Right atrium auricular region (tissue), 2 donors: Measurements from ENCODE around the gene FLVCR2. TPM values are rescaled to one million over a fixed set of nuclear protein-coding genes. Genes with fewer than 3 reads are reported as not detected.

ENCODE experiments used
- DNase-seq: peaks from one replicate; pipeline ENCODE4 v3.0.0-alpha.2; 2019; ENCODE audit warnings: low spot score
- H3K27ac ChIP-seq, 2 donors: fragments of 200-600 bp; sonication (generic); 1 replicate in 1 of 2; 2 replicates in 1 of 2; pipeline ENCODE4 v1.5.1; 2016 to 2019
- H3K27me3 ChIP-seq, 2 donors: fragments of 200-600 bp; sonication (generic); one replicate each; pipeline versions ENCODE4 v1.5.1 to v1.6.0; 2017 to 2019
- H3K36me3 ChIP-seq: fragments of 200-600 bp; sonication (generic); one replicate; pipeline ENCODE4 v1.5.1; 2016
- H3K4me1 ChIP-seq, 2 donors: fragments of 200-600 bp; sonication (generic); one replicate each; pipeline versions ENCODE4 v1.5.1 to v1.6.0; 2017 to 2019
- H3K4me3 ChIP-seq, 2 donors: fragments of 200-600 bp; sonication (generic); 1 replicate in 1 of 2; 2 replicates in 1 of 2; pipeline ENCODE4 v1.5.1; 2017 to 2019; ENCODE audit warnings: mild to moderate bottlenecking in 1 of 2, moderate library complexity in 1 of 2
- H3K9me3 ChIP-seq, 2 donors: fragments of 200-600 bp; sonication (generic); one replicate each; pipeline ENCODE4 v1.5.1; 2019
- total RNA-seq, 2 donors: library from RNA; depleted of rRNA; stranded (reverse); fragments of >200 nt; gene quantifications; one replicate each; pipeline ENCODE4 v1.1.0, GENCODE V29; 2016
- TF ChIP-seq, protein P1 (sequence below), 2 donors: fragments of 200-600 bp; sonication (generic); IDR thresholded peaks; one replicate each; pipeline ENCODE4 v1.5.1; 2019; ENCODE audit warnings: antibody characterized with exemption in 2 of 2

The FLVCR2 gene
- total RNA-seq, 2 donors from 2014 or later: 2.2 to 5.5 TPM

DNA sequence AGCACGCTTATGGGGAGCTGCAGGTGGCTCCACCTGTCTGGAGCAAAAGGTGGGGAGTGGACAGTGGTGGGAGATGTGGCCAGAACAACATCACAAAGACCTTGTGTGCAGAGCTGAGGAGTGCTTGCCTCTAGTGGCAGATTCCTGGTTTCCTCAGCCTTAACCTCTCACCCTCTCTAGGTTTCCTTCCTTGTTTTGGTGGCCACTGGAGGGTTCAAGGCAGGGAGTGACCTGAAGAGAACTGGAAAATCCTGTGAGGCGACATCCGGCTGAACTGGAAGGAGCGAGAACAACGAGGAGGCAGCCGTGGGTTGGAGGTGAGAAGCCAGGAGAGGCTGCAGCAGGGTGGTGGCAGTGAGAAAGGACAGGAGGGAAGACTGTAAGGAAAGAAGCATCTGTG lies 6.3 kb upstream of the FLVCR2 start:
- Histone ChIP-seq H3K4me3 (no peak overlapping the region), H3K27ac (no peak overlapping the region), H3K36me3 (no peaks in the 10 kb centered on the region), H3K27me3 (no peaks in the 10 kb centered on the region), H3K9me3 (no peaks in the 10 kb centered on the region), H3K4me1 (no peaks in the 10 kb centered on the region)
- TF ChIP-seq, protein P1, sequence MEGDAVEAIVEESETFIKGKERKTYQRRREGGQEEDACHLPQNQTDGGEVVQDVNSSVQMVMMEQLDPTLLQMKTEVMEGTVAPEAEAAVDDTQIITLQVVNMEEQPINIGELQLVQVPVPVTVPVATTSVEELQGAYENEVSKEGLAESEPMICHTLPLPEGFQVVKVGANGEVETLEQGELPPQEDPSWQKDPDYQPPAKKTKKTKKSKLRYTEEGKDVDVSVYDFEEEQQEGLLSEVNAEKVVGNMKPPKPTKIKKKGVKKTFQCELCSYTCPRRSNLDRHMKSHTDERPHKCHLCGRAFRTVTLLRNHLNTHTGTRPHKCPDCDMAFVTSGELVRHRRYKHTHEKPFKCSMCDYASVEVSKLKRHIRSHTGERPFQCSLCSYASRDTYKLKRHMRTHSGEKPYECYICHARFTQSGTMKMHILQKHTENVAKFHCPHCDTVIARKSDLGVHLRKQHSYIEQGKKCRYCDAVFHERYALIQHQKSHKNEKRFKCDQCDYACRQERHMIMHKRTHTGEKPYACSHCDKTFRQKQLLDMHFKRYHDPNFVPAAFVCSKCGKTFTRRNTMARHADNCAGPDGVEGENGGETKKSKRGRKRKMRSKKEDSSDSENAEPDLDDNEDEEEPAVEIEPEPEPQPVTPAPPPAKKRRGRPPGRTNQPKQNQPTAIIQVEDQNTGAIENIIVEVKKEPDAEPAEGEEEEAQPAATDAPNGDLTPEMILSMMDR (IDR thresholded peaks at IDR 0.05): no peak
- DNase-seq: no peak

GRCh38 chr14:75577090-75577489 lies 1.3 kb upstream of the FLVCR2 start:
- Histone ChIP-seq H3K4me1 (peaks cover 0 to 23% of the 10 kb centered on the region in 2 donors), H3K36me3 (no peaks in the 10 kb centered on the region), H3K27ac (no peak overlapping the region), H3K4me3 (no peak overlapping the region), H3K9me3 (no peaks in the 10 kb centered on the region), H3K27me3 (no peaks in the 10 kb centered on the region)
- TF ChIP-seq, protein P1 (IDR thresholded peaks at IDR 0.05): no peak
- DNase-seq: no peak

DNA sequence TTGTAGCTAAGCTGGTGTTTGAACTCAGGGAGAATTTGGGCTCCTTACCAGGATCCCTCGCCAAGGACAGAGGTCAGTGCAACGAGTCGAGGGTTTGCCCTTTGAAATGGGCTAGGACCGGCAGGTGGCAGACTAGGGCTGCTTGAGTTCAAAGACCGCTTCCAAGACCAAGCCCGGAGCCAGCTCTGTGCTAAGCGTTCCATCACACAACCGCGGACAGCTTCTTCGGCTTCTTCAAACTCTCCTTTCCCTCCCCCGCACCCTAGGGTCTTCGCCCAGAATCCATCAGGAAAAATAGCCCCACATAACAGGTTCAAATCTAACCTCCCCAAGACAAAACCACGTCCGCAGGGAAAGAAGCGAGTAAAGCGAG lies 705 bp upstream of the FLVCR2 start:
- H3K36me3 ChIP-seq: no peaks in the 10 kb centered on the region
- DNase-seq: peak; percentile 92
- H3K4me1 ChIP-seq: peaks cover 0 to 23% of the 10 kb centered on the region in 2 donors
- peak overlapping the region; percentile 71 to 82 for H3K27ac ChIP-seq
- TF ChIP-seq, protein P1 (IDR thresholded peaks at IDR 0.05): peak; percentile 56 to 84
- peak overlapping the region; percentile 41 to 62 for H3K4me3 ChIP-seq
- H3K27me3 ChIP-seq: no peaks in the 10 kb centered on the region
- no peaks in the 10 kb centered on the region for H3K9me3 ChIP-seq

- TF ChIP-seq, protein P1 (IDR thresholded peaks at IDR 0.05): peak in 1 of 2 donors; percentile 57
- DNase-seq: peak; percentile 66
- Histone ChIP-seq H3K36me3 (no peaks in the 10 kb centered on the region), H3K9me3 (no peaks in the 10 kb centered on the region), H3K4me3 (peak overlapping the region; percentile 41 to 62), H3K4me1 (peaks cover 0 to 23% of the 10 kb centered on the region in 2 donors), H3K27me3 (no peaks in the 10 kb centered on the region), H3K27ac (peak overlapping the region; percentile 71 to 82)
These were observed 442 bp downstream of the FLVCR2 start for GRCh38 chr14:75578786-75579337.

- TF ChIP-seq, protein P1 (IDR thresholded peaks at IDR 0.05): no peak
- Histone ChIP-seq H3K4me1 (peaks cover 0 to 23% of the 10 kb centered on the region in 2 donors), H3K27me3 (no peaks in the 10 kb centered on the region), H3K36me3 (no peaks in the 10 kb centered on the region), H3K4me3 (peak overlapping the region; percentile 41 to 62), H3K27ac (peak overlapping the region; percentile 71 to 82), H3K9me3 (no peaks in the 10 kb centered on the region)
- DNase-seq: no peak
These were observed 981 bp downstream of the FLVCR2 start for GRCh38 chr14:75579338-75579864.

DNA sequence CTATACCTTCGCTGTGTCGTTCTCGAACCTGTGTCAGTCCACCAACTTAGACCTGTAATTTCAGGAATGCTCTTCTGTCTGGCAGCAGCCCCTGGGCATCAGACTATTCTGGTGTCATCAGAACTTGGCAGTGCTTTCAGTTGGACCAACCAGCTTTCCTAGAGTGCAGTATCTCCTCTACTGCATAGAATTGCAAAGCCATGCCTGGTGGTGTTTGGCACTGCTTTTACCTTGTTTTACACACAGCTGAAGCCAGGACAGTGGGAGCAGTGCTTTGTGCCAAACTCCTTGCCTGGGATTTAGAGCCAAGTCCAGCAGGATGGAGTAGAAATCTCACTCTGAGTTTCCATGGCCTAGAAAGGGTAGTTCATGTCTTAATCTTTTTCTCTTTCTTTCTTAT lies 1.5 kb downstream of the FLVCR2 start:
- Histone ChIP-seq H3K4me3 (peak overlapping the region; percentile 41 to 62), H3K27ac (no peak overlapping the region), H3K9me3 (no peaks in the 10 kb centered on the region), H3K27me3 (no peaks in the 10 kb centered on the region), H3K36me3 (no peaks in the 10 kb centered on the region), H3K4me1 (peaks cover 0 to 23% of the 10 kb centered on the region in 2 donors)
- TF ChIP-seq, protein P1 (IDR thresholded peaks at IDR 0.05): no peak
- DNase-seq: no peak
